Stimulated activated CD4-positive, alpha-beta T cell treated with anti-CD3 and anti-CD28 coated beads, Interleukin-4, amount 100 ng/mL, for 48 hours (primary cell): ENCODE data around the gene SERP2.

Experiments
- DNase-seq, 2 donors: peaks; one replicate each; pipeline ENCODE4 v3.0.0-alpha.2; 2020; ENCODE audit warnings: low read depth in 2 of 2

Gene SERP2

GRCh38 chr13:44388427-44389059 lies 14.9 kb downstream of the SERP2 start:
- no peak for DNase-seq

- no peak for DNase-seq
Observed at GRCh38 chr13:44389060-44389666, 15.5 kb downstream of the SERP2 start.

GRCh38 chr13:44389876-44390275 lies 16.3 kb downstream of the SERP2 start:
- DNase-seq, result no peak

GRCh38 chr13:44393391-44393790 lies 19.8 kb downstream of the SERP2 start:
- no peak for DNase-seq

GRCh38 chr13:44394658-44395057 lies 21.0 kb downstream of the SERP2 start:
- DNase-seq, result no peak

GRCh38 chr13:44395976-44396694 lies 22.5 kb downstream of the SERP2 start:
- DNase-seq, result no peak

GRCh38 chr13:44396701-44397580 lies 23.3 kb downstream of the SERP2 start:
- no peak for DNase-seq

- no peak for DNase-seq
Observed at GRCh38 chr13:44397766-44398223, 24.2 kb downstream of the SERP2 start.

GRCh38 chr13:44398606-44399005 lies 25.0 kb downstream of the SERP2 start:
- no peak for DNase-seq

GRCh38 chr13:44399074-44399473 lies 25.4 kb downstream of the SERP2 start:
- DNase-seq, result no peak

GRCh38 chr13:44400736-44401135 lies 27.1 kb downstream of the SERP2 start:
- DNase-seq, result no peak

GRCh38 chr13:44401577-44401976 lies 28.0 kb downstream of the SERP2 start:
- DNase-seq, result no peak

- DNase-seq, result no peak
Observed at GRCh38 chr13:44402899-44403445, 29.3 kb downstream of the SERP2 start.

- no peak for DNase-seq
Observed at GRCh38 chr13:44403461-44404056, 29.9 kb downstream of the SERP2 start.

GRCh38 chr13:44404261-44405132 lies 30.9 kb downstream of the SERP2 start:
- no peak for DNase-seq

- no peak for DNase-seq
Observed at GRCh38 chr13:44406617-44407016, 33.0 kb downstream of the SERP2 start.

GRCh38 chr13:44407379-44407778 lies 33.8 kb downstream of the SERP2 start:
- DNase-seq, result no peak

- DNase-seq, result no peak
Observed at GRCh38 chr13:44407891-44408290, 34.3 kb downstream of the SERP2 start.

- no peak for DNase-seq
Observed at GRCh38 chr13:44409595-44409994, 36.0 kb downstream of the SERP2 start.

GRCh38 chr13:44410328-44410859 lies 36.8 kb downstream of the SERP2 start:
- DNase-seq, result no peak
